GM18870 (cell line): ENCODE measurements around the gene FAM222B.
"Not testable (repeated sequence)": the region's sequence is repeated elsewhere in the genome, so short reads cannot be mapped to it uniquely, and the experiment has no call there.

Experiments used
- ATAC-seq: cut with Tn5 transposase; IDR thresholded peaks from one replicate; pipeline ENCODE4 v1.9.1; 2021; ENCODE audit warnings: moderate library complexity; ENCODE audit not compliant: unreplicated experiment

The FAM222B gene, protein sequence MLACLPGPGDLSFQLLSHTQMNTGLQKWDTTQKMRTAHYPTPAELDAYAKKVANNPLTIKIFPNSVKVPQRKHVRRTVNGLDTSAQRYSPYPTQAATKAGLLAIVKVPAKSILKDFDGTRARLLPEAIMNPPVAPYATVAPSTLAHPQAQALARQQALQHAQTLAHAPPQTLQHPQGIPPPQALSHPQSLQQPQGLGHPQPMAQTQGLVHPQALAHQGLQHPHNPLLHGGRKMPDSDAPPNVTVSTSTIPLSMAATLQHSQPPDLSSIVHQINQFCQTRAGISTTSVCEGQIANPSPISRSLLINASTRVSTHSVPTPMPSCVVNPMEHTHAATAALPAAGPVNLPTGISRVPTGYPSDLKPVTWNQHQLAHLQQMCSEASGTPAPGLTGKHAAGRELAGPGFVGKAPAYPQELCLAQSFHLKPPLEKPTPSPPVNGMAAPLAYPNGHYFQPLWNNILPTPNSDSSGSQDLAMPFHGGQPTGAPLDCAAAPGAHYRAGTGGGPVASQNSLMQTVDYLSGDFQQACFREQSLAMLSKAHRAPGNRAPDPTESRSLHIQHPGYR

DNA sequence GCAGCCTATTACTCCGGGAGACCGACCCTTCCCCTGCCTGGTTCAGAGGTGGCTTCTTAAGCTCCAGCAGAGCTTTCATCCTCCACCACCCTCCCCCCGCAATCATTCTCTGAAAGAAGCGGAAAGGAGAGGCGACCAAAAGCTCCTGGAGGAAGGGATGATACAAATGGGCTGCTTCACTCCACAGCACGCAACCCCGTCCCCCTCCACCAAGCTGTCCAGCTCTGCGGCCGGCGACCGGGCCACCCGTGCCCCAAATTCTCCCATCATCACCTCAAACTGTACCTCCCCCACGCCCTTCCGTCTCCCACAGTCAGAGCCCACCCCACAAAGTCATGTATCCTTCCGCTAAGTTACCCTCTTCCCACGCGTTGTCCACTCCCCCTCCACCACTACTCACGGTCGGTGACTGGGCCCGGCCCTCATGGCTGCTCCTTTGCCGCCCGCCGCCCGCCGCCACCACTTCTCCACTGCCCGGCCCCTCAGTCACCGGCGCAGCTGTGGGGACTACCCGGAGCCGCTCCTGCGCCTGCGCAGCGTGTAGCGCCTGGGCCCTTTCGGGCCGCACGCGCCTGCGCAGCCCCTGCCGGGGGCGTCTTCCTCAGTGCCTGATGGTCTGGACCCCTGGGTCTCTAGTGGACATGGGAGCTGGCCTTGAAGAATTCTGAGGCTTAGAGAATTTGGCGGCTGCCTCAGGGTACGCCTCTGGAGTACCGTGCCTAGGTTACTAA is at the start of gene FAM222B:
FAM222B (minus strand) TSS at position 509 of the 731 bp plus-strand sequence. CDS start 76,123 bp downstream, outside the sequence.
- no peak for ATAC-seq

DNA sequence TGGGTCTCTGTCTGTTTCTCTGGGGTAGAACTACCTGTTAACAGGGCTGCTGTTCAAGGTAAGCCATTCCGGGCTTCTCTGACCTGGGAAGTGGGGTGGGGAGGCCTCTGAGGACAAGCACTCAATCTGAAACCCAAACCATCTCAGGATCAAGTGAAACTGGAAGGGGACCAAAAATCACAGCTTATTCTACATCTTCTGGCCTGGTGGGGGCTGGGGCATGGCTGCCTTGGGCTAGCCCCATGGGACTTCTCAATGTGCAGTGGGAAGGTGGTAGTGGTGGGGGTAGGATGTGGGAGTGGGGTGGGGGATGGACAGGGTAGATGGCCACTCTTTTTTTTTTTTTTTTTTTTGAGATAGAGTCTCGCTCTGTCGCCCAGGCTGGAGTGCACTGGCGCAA is 49.4 kb upstream of the FAM222B start:
- no peak for ATAC-seq

DNA sequence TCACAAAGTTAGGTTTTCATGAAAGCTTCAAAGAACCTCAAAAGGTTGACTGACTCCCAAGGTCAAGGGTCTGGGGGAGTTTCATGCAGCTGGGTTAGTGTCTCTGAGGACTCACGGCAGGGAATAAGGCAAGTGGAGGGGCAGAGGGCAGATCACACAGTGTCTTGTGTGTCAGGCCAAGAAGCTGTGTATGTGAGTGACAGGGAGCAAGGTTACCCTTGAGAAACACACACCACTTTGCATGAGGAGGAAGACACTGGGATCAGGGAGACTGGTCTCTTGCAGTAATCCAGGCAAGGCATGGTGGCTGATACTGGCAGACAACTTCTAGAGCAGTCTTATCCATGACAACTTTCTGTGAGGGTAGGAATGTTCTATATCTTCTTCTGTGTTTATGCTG is 48.6 kb upstream of the FAM222B start:
- no peak for ATAC-seq

DNA sequence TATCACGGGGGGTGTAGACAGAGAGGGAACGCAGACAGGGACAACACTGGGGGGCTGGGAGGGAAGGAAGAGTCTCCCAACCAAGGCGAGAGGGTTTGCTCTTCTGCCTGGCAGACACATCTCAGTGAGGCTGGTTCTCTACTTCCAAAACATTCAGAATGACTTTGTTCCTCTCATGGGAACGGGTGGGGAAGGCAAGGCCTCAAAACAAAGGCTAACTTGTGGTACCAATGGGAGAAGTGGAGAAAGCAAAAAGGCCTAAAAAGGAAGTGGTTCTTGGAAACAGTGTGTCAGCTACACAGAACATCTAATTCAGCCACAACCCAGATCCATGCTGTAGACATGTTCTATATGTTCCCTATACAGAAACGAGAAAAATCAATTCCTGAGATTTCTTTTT is 47.4 kb upstream of the FAM222B start:
- no peak for ATAC-seq

DNA sequence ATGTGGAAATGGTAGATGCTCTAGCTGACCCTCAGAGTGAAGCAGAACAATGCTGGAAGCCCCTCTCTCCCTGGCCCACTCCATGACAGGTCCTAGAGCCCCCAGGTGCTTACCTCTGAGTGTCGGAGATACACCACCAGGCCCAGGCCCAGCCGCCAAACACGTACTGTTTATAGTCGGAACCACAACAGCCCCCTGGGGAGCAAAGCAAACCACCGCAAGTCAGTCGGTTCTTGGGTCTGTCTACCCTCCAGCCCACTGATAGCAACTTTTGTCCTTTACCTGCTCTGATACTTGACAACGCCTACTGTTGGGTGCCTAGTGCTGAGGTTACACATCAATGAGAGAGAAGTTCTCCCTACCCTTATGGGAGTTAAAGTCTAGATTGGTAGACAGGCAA is 46.2 kb upstream of the FAM222B start:
- no peak for ATAC-seq

DNA sequence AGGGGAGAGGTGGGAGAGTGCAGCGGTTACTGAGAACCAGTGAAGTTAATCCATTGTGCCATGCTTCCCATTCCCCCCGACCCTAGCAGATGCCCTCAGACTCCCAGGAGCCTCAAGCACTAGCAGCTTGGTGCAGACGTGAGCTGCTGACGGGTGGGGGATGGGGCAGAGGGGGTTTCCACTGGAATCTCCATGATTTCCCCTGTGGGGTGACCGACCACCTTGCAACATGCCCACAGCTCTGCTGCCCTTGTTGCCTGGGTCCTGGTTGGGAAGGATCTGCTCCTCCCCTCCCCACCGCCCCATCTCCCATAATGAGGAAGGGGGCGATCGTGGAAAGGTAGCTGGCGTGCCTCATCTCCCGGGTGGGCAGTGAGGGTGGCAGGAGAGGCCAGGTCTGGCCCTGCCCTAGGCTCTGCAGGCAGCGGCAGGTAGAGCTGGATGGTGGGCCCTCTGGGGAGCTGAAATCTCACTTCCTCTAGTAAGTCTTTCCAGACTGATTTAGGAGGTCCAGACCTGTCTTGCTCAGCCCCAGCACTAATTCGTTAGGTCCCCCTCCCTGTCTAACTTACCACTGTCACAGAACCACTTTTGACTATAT is 45.4 kb upstream of the FAM222B start:
- no peak for ATAC-seq

DNA sequence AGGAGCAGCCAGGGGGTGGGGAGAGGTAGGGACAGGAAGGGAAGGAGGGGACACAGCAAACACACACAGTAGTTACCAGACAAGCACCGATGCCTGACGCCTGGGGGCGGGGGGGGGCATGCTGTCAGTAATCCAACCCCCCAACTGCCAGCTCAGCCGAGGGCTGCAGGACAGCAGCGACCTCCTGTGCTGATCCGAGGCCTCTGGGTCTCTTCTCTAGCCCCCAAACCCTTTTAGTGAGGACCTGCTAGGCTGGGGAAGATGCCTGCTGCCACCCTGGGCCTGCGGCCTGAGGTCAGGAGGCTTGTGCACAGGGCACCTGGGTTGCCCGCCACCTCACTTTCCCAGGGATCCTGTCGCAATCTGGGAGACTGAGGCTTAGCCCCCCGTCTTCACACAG is 43.4 kb upstream of the FAM222B start:
- ATAC-seq: no peak

DNA sequence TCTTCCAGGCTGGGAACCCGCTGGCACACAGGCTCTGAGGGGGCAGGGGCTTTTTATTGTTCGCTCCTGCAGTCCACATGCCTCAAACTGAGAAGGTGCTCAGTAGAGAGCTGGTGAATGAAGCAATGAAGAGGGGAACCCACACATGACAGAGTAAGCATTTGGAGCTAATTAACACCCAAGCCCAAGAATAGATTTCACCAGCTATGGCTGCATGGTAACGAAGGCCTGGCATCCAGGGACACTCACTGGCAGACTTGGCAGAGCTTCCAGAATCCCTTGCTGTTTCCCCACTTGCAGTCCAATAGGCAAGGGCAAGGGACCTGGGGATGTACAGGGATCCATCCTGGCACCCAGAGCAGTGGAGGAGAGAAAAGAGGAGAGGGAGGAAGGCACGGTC is 42.8 kb upstream of the FAM222B start:
- ATAC-seq: no peak

DNA sequence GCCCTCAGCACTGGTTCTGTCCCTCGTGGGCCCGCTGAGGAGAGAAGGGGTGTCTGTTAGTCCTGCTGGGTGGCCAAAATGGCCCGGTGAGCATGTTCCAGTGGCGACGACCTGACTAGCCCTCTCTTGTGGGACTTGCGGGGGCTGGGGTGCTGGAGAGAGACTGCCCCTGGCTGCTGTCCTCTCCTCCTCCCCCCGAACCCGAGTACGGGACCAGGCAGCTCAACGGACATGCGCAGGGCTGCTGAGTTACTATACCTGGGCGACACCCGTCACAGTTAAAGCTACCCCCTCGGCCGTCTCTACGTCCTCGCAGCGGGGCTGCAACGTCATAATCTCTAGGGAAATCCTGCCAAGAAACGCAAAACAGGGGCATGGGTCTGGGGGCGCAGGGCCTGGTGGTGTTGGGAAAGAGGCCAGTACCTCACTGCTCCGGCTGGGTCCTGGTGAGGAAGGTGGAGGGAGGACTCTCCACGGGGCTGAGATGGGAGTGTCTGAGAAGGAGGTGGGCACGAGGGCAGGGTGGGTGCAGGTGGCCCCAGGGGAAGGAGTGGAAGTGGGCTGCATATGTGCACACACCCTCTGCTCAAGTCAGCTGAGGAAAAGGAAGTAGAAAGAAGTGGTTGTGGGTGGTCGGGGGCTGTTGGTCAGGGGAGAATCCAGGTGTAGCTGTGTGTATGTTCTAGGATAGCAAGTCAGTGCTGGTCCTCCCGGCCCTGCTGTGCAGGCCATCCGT is 41.5 kb upstream of the FAM222B start:
- ATAC-seq: no peak

DNA sequence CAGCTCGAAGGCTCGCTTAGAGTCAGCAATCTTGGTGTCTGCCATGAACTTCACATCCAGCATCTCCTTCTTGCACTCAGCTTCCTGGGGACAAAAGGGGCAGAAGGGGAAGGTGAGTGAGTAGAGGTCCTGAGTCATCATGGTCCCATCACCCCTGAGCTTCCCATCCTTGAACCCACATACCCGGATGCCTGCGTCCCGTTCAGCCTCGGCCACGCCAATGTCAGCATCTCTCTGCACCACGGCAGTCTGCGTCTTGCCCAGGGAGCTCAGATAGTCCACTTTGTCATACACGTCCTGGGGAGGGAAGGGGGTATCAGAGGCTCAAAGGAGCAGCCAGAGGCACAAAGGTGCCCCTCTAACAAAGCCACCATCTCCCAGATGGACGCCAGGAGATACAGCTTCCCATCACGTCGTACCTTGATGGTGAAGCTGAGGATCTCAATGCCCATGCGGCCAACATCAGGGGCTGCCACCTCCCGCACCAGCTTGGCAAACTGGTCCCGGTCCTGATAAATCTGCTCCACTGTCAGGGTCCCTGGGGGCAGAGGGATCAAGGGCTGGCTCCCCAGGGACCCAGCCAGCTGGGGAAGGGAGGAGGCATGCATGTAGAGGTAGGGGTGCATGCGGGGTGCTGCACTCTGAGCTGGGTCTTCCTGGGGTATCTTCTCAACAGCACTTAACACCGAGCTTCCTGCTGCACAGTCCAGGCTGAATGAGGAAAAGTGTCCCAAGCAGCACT is 39.7 kb upstream of the FAM222B start:
- no peak for ATAC-seq

DNA sequence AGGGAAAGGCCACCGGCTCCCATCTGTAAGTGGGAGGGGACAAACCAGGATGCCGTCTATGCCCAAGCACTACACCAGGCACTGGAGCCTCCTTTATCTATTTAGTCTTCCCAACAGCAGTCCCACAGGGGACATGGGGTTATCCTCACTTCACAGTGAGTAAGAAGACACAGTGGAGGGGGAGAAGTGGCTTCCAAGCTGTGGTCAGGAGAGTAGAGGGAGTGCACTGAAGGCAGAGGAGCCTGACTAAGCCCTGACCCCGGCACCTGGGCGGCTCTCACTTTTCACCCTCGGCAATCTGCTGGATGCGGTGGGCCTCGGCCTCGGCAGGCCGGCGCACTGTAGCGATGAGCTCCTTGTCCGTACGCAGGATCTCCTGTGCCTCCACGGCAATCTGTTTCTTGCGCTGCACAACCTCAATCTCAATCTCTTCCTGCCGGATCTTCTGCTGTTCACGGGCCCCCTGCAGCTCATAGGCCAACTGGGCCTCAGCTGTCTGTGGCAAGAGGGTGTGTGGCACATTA is 39.0 kb upstream of the FAM222B start:
- ATAC-seq: no peak

DNA sequence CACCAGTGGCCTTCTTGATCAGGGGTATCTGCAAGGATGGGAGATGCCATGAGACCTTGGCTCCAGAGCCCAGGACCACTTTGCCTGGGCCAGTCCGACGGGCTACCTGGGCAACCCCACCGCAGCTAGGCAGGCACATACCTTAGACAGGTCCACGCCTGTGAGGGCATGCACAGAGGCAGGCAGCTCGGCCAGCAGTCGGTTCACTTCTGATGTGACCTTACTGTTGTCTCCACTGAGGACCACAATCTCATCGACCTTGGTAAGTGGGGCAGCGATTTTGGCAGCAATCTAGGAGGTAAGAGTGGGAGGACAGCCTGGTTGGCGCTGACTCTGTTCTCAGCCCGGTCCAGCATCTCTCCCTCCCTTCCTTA is 38.0 kb upstream of the FAM222B start:
- ATAC-seq: no peak

DNA sequence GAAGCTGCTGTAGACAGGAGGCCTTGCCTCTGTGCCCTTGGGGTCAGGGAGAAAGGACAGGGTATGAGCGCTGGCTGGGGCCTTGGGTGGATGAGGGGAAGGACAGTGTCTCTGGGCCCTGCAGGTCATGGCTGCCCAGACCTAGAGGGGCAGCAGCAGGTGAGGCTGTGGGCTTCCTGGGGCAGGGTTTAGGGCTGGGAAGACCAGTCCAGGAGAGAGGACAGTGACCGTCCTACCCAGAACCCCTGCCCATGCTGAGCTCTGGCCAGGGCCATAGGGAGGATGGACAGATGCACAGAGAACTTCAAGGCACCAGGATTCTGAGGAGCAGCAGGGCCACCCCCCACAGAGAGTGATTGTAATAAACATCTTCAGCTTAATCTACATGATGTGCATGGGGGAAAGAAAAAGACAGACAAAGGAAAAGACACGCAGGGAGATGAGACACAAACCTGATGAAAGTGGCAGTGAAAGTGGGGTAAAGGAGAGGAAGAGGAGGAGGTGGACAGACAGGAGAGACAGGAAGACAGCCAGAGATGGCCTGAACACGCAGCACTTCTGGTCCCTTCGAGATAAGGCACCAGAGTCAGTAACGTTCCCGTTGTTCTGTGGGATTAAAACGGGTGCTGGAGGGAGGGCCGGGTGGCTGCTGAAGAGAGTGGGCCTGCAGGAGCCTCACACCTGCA is 37.4 kb upstream of the FAM222B start:
- no peak for ATAC-seq

DNA sequence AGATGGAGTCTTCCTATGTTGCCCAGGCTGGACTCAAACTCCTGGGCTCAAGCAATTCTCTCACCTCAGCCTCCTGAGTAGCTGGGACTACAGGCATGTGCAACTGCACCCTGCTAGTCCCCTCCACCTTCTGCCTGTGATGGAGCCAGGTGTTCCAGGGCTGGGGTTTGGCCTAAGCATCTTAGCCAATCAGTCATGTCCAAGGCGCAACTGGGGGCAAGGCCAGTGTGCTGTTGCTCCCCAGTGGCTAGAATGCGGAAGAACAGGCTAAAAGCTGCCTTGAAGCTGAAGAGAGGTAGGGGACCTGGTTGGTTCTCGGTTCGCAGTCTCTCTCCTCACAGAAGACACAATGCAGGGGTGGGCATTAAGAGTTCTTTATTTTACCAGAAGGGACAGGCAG is 36.4 kb upstream of the FAM222B start:
- ATAC-seq: no peak

DNA sequence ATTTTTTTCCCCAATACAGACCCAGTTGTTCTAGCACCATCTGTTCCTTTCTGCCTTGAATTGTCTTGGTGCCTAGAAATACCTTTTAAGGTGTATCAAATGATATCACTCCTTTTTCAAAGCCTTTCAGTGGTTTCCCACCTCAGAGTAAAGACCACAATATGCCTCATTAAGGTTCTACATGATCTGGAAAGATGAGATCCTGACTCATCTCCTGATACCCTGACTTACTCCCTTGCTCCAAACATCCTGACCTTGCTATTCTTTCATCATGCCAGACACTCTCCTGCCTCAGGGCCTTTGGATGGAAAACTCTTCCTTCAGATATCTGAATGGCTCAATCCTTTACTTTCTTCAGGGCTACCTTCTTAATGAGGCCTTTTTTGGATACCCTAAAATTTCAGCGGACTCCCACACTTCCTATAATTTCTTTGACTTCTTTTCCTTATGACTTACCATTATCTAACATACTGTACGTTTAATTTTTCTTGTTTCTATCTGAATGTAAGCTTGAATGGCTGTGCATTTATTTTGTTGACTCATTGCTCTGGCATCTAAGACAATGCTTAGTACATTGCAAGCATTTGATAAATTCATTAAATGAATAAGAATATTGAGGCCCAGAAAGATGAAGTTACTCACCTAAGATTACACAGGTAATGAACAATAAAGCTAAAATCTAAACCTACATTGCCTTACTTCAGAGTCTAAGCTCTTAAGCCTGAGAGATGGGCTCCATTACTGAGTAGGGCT is 35.7 kb upstream of the FAM222B start:
- no peak for ATAC-seq

DNA sequence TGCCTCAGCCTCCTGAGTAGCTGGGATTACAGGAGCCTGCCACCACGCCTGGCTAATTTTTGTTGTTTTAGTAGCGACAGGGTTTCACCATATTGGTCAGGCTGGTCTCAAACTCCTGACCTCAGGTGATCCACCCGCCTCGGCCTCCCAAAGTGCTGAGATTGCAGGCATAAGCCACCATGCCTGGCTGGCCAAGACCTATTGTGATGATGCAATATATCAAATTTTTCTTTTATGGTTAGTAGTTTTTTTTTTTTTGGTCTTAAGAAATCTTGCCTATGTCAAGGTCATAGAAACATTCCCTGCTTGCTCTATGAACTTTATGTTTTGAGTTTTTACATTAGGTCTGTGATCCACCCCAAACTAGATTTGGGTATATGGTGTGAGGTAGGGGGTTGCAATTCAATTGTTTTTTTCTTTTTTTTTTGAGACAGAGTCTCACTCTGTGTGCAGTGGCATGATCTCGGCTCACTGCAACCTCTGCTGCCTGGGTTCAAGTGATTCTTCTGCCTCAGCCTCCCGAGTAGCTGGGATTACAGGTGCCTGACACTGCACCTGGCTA is 34.6 kb upstream of the FAM222B start:
- not testable (repeated sequence) for ATAC-seq

DNA sequence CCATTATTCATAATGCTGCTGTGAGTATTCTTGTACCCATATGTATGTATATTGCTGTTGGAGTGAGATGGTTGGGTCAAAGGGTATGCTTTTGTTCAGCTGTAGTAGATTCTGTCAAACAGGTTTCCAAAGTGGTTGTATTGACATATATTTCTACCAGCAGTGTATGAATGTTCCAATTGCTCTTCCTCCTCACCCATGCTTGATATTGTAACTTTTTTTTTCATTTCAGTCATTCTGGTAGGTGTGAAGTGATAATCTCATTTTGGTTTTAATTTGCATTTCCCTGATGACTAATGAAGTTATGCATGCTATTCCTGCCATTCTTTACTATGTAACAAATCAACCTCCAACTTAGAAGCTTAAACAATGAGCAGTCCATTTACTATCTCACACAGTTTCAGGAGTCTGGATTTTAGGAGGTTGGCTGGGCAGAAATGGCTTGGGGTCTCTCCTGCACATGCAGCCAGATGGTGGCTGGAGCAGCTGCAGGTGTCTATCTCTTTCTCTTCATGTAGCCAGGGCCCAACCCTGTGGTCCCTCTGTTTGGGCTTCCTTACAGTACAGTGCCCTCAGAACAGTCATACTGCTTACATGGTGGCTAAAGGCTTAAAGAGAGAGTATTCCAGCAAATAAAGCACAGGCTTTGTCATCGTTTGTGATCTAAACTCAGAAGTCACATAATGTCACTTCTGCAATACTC is 33.4 kb upstream of the FAM222B start:
- no peak for ATAC-seq

DNA sequence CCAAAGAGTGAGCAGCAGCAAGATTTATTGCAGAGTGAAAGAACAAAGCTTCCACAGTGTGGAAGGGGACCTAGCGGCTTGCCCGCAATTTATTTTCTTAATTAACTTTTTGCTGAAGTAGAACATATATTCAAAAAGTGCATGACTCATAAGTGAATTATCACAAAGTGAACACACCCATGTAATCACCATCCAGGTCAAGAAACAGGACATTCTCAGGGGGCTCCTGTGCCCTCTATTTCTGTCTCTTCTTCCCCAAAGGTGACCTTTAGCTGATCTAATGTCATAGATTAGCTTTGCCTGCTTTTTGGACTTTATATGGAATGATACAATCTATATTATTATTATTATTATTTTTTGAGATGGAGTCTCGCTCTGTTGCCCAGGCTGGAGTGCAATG is 32.2 kb upstream of the FAM222B start:
- ATAC-seq: no peak
